Heart left ventricle (tissue), 13 donors: ENCODE data around the gene ABCA1.

Experiments used
- POLR2A ChIP-seq, 2 donors: fragments of 450-650 bp; IDR thresholded peaks; one replicate each; pipeline ENCODE4 v1.6.1; 2017; ENCODE audit warnings: antibody characterized with exemption in 2 of 2, mild to moderate bottlenecking in 2 of 2, moderate library complexity in 2 of 2
- TF ChIP-seq, protein P1 (sequence below), 12 donors: fragments of 200-600 bp; sonication (generic) in 4 of 12; IDR thresholded peaks; one replicate each; pipeline versions ENCODE4 v1.5.0 to v1.8.0; 2018 to 2022; ENCODE audit warnings: antibody characterized with exemption in 12 of 12, mild to moderate bottlenecking in 5 of 12
- donor health status: ischemic (EF 13 %, LVEDD 7.1; RV severe dilation, severe dysfunction).
- donor health status: DM: no; HTN: yes; CAD: no.
- donor health status: DM: no; HTN: no; CAD: no.
- donor health status: ischemic (EF 25% LVEDD 6.9; RV normal size, moderate dysfunction).
- donor health status: ischemic (EF 25% LVEDD 5.7; RV mildly dilated, moderate dysfunction).
- donor health status: ischemic (EF 35%, LVEDD 5.7; RV mildly dilated, moderate dysfunction).
- donor health status: nonischemic (EF 11% LVEDD 7.7; RV severe dilation, severe dysfunction).
- donor health status: DM: yes; HTN: yes; CAD: no.
- donor health status: PGD.
- donor health status: ischemic (EF 29% LVEDD 5.4; RV normal size, mild dysfunction).
- donor health status: nonischemic (EF 23%, LVEDD 6.1; RV moderate dilation, normal function).

DNA sequence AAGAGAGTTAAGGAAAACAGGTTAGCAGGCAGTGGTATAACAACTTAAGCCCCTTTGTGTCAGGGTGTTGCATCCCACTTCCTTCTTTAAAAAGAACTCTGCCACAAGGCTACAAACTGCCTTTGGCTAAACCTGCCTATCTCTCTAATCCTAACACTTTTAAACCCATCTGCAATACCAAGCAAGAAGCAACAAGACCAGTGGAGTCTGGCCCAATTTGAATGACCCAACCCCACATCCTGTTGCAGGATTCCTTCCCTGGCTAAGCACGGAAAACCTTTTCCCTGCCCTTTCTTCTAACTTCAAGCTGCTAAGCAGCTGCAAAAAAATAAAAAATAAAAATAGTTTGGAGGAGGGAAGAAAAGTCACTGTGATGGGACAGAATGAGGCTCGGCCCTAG lies 27.1 kb downstream of the ABCA1 start:
- TF ChIP-seq, protein P1, sequence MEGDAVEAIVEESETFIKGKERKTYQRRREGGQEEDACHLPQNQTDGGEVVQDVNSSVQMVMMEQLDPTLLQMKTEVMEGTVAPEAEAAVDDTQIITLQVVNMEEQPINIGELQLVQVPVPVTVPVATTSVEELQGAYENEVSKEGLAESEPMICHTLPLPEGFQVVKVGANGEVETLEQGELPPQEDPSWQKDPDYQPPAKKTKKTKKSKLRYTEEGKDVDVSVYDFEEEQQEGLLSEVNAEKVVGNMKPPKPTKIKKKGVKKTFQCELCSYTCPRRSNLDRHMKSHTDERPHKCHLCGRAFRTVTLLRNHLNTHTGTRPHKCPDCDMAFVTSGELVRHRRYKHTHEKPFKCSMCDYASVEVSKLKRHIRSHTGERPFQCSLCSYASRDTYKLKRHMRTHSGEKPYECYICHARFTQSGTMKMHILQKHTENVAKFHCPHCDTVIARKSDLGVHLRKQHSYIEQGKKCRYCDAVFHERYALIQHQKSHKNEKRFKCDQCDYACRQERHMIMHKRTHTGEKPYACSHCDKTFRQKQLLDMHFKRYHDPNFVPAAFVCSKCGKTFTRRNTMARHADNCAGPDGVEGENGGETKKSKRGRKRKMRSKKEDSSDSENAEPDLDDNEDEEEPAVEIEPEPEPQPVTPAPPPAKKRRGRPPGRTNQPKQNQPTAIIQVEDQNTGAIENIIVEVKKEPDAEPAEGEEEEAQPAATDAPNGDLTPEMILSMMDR (IDR thresholded peaks at IDR 0.05), result no peak
- no peak for TF ChIP-seq POLR2A (IDR thresholded peaks at IDR 0.05)
